ENCODE data around the gene CERS4.
"Not testable (repeated sequence)": the region's sequence is repeated elsewhere in the genome, so short reads cannot be mapped to it uniquely, and the experiment has no call there.

CERS4 gene

DNA sequence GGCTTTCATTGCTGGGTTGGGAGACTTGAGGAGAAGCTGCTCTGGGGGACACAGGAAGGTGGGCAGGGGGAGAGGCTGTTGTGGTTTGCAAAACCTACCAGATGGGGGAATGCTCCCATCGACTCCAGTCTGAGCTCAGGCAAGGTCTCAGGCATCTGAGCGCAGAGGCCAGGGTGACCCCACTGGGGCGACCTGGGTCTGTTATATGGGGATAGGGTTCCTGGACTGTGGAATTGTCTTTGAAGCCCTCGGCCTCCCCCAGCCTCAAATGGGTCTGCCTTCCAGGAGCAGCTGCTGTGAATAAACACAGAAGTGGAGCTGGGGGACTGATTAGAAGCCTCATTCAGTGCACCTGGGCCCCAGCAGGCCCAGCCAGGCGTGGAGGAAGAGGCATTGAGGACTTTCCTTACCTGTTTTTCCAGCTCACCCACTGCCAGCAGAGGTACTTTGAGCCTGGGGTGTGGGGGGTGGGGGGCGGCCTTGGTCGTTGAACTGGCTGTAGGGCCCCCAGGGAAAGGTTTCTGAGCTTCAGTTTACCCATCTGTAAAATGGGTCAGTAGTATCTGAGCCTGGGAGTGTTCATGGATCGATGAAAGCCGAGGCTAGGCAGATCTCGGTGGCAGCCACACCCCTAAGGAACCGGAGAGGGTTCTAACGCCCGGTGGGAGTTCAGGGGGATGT, 1.4 kb downstream of the CERS4 start:
- no peak for DNase-seq

- DNase-seq = no peak
Observed at GRCh38 chr19:8212212-8212611, 3.0 kb downstream of the CERS4 start.

- DNase-seq = no peak
Observed at GRCh38 chr19:8212916-8213315, 3.7 kb downstream of the CERS4 start.

GRCh38 chr19:8213827-8214672, 4.9 kb downstream of the CERS4 start:
- no peak for DNase-seq

DNA sequence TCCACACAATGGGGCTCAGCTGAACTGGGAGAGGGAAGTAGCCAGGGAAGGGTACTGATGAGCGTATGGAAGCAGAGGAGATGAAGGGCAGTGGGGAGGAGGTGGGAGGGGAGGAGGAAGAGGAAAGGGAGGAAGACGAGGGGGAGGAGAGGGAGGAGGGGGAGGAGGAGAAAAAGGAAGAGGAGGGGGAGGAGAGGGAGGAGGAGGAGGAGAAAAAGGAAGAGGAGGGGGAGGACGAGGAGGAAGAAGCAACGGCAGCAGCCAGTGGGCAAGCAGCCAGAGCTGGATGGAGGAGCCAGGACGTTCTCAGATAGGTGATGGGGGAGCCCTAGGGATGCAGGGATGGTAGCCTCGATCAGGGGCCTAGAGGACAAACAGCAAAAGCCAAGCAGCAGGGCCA, 5.6 kb downstream of the CERS4 start:
- no peak for DNase-seq

DNA sequence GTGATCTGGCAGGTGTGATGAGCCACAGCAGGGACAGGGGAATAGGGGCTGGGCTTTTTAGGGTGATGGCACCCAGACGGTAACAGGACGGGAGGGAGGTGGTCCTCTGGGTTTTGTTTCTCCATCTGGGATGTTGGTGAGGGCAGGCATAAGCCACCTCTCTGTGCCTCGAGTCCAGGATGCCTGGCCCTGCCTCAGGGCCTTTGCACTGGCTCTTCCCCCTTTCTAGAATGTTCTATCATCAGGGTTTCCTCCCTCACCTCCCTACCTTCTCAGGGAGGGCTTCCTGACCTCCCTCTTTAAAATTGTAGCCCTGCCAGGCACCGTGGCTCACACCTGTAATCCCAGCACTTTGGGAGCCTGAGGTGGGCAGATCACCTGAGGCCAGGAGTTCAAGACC, 6.6 kb downstream of the CERS4 start:
- no peak for DNase-seq

GRCh38 chr19:8216357-8216756, 7.2 kb downstream of the CERS4 start:
- DNase-seq = no peak

DNA sequence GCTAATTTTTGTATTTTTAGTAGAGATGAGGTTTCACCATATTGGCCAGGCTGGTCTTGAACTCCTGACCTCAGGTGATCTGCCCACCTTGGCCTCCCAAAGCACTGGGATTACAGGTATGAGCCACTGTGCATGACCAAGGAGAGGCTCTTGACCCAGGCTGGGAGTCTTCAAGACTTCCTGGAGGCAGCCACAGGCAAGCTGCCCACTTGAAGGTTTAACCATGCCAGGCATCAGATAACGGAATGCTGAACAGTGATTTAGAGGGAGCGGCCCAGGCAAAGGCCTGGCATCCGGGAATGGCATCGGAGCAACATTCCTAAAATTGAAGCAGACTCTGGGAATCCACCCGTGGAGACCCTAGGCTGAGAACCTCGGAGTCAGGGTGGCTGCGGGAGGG, 9.0 kb downstream of the CERS4 start:
- not testable (repeated sequence) for DNase-seq

DNA sequence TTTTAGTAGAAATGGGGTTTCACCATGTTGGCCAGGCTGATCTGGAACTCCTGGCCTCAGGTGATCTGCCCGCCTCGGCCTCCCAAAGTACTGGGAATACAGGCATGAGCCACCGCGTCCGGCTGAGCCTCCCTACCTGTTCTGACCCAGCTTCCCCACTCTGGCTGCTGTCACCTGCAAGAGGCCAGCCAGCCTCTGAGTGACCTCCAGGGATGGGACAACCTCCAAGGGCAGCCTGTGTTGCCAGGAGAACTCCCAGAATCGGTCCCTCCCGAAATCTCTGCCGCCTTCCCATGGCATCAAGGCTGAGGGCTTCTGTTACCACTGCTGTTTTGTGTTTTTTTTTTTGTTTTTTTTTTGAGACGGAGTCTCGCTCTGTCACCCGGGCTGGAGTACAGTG, 11.3 kb downstream of the CERS4 start:
- DNase-seq = no peak

DNA sequence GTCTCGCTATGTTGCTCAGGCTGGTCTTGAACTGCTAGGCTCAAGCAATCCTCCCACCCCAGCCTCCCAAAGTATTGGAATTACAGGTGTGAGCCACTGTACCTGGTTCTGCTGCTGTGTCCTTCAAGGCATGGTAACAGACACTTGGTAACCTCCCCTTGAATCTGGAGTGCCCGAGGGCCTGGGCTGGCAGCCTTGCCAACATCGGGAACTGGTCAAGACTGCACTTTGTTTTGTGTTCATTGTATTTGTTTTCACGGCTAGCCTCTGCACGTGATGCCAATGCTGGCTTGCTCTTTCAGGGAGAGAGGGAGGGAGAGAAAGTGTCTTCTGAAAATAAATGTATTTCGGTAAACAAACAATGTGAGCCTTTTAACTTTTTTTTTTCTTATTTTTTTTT, 12.0 kb downstream of the CERS4 start:
- DNase-seq = no peak

GRCh38 chr19:8223442-8223841, 14.3 kb downstream of the CERS4 start:
- DNase-seq = not testable (repeated sequence)

DNA sequence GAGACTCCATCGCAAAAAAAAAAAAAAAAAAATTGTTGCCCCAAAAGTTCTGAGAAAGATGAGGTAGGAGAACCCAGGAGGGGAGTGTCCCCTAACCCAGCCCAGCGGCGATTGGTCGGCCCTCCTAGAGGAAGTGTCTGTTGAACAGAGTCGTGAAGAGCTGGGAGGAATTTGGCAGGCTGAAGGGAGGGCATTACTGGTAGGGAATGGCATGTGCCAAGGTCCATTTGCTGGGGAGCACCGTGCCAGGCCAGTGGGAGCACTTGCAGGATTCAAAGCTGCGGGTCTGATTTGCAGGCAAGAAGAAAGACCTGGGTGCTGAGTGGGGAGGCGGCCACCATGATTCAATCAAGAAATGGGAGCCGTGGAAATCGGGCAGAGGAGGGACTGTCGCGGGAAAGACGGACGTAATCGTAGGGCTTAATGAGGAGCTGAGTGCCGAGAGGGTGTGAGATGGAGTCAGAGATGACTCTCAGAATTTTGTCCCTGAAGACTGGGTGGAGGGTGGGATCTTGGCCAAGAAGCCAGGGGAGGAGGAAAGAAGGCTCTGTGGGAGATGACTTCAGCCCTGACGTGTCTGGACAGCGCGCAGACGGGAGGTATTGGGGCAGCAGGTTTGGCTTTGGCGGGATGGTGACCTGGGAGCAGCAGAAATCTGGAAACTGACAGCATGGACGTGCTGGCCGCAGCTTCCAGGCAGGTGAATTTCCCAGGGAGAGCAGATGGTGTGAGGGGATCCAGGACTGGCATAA, 15.4 kb downstream of the CERS4 start:
- no peak for DNase-seq

GRCh38 chr19:8231073-8231604, 22.0 kb downstream of the CERS4 start:
- no peak for DNase-seq

- no peak for DNase-seq
Observed at GRCh38 chr19:8233370-8233769, 24.2 kb downstream of the CERS4 start.

DNA sequence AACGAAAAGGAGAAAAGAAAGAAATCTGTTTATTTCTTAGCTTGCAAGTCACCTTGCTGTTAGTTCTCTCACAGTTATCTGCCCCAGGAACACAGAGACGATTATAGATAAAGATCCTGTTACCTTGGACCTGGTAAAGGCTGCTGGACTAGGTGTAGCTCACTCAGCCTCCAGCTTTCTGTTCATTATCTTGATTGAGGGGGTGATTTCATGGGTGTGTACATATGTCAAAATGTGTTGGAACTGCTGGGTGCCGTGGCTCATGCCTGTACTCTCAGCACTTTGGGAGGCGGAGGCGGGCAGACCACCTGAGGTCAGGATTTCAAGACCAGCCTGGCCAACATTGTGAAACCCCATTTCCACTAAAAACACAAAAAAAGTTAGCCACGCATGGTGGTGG, 27.9 kb downstream of the CERS4 start:
- no peak for DNase-seq

GRCh38 chr19:8238251-8238650, 29.1 kb downstream of the CERS4 start:
- DNase-seq = no peak

GRCh38 chr19:8239528-8240273, 30.5 kb downstream of the CERS4 start:
- no peak for DNase-seq

DNA sequence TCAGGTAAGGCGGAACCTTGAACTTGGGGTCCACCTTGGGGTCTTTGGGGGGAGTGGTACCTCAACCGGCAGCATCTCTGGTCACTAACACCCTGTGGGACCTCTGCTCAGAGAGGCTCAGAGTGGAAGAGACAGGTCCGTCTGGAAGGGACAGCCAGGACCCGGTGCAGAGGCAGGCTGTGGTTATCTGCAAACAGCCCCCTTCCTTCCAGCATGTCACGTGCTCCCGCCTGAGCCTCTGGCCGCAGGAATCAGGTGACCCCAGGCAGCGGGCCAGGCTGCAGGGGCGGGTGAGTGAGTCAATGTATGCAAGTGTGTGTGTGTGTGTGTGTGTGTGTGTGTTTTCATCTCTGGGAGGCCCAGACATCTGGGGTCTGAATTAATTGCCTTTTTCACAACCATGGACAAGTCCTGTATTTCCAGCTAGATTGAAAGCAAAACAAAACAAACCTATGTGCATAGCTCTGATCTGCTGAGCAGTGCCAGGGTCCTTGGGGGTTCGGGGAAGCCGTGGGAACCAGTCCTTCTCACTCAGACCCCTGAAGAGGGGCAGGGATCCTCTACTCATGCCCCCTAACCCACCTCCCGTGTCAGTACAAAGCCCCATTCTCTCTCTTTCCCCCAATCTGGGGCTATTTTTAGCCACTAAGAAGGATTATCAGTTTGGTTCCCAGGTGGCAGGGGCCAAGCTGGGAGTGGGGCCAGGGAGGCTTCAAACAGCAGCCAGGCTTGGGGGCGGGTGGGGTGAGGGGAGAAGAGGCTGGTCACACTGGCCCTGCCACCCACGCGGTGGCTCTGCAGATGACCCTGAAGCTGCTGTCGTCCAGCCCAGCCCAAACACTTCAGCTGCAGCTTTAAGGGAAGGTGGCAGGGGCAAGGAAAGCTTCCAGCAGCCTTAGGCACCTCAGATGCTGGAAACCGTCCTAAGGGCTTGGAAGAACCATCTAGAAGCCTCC, 31.4 kb downstream of the CERS4 start:
- DNase-seq = peak; percentile 96

DNA sequence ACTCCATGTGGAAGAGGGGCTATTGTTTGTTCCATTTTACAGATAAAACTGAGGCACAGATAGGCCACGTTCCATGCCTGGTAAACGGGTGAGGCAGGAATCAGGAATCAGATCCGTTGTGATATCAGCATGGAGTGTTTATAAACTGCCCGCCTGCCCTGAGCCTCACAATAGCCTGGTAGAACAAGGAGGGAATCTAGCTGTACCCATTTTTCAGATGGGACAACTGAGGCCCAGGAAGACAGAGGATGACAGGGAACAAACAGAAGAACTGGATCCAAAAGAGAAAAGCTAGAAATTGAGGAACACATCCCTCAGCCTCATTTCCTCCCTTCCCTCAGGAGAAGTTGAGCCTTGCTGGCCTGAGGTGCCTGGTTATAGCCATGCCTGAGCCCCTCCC, 32.5 kb downstream of the CERS4 start:
- no peak for DNase-seq

GRCh38 chr19:8242211-8242821, 33.1 kb downstream of the CERS4 start:
- DNase-seq = peak; percentile 18

- DNase-seq = no peak
Observed at GRCh38 chr19:8243146-8243545, 34.0 kb downstream of the CERS4 start.
